HG02642 (cell line): ENCODE data around the gene XPR1.
A peak's percentile ranks its signal among the peaks of the same experiment; 100 is the strongest.

Experiments
- ATAC-seq: cut with Tn5 transposase; IDR thresholded peaks from one replicate; pipeline ENCODE4 v1.9.1; 2021; ENCODE audit warnings: mild to moderate bottlenecking; ENCODE audit not compliant: unreplicated experiment, poor library complexity

XPR1 gene

DNA sequence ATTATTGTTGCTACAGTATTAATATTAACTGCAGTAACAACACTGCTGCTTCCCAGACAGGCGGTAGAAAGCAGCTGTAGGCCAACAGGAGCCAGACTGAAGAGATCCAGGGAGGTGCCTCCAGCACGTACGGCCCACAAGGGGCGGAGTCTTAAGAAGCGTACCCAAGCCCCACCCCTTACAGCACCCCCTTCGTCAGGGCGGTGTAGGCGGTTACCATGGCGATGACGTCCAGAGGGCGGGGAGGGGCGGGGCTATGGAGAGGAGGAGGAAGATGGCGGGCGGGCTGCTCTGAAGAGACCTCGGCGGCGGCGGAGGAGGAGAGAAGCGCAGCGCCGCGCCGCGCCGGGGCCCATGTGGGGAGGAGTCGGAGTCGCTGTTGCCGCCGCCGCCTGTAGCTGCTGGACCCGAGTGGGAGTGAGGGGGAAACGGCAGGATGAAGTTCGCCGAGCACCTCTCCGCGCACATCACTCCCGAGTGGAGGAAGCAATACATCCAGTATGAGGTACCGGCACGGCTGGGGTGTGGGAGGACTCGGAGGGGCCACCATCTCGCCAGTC, at the start of gene XPR1:
XPR1 (plus strand) TSS at position 257 of the 560 bp plus-strand sequence; CDS start at position 437, 180 bp downstream.
- ATAC-seq = peak; percentile 98

DNA sequence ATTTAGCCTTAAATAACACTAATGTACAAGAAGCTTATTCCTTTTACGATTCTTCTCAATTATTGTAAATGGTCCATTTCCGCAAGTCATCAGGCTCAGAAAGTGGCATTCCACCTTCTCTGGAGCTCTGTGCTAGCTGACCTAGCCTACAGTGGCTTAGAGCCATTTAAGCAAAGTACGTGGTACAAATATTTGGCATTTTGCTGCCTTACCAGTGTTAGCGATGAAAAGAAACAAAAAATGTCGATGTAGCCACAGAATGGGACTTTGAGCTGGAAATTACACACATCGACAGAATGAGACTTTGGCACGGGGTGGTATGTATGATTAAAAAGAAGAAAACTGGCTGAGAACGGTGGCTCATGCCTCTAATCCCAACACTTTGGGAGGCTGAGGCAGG, 47.0 kb upstream of the XPR1 start:
- no peak for ATAC-seq

DNA sequence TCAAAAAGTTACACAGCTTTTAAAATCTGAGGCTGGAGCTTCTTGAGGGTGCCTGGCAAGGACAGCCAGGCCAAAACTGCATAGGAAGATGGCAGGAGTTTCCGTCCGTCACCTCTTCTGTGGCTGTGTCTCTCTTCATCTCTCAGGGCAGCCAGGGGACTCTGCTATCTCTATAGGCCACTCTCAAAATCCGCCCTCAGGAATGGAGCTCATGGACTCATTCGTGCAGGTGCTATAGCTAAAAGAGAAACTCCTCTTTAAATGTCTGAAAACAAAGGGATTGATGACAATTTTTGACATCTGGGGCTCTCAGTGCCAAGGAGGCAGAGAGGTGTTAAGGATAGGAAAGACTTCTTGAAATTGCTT, 45.8 kb upstream of the XPR1 start:
- ATAC-seq = no peak

DNA sequence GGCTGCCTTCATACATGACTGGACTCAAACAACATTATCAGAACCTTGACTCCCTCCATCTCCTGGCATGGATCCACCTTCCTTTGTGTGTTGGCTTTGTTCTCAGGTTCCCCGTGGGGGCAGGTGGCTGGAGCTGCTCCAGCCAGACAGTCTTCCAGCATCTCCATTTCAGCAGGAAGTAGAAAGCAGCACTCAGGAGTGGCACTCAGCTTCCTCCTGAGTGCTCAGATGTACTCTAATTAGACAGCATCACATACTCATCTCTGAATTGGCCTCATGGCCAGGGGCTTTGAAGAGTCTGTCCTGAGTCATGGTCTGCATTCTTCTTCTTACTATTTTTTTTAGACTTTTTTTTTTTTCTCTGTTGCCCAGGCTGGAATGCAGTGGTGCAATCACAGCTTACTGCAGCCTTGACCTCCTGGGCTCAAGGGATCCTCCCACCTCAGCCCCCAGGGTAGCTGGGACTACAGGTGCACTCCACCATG, 45.1 kb upstream of the XPR1 start:
- ATAC-seq = no peak

DNA sequence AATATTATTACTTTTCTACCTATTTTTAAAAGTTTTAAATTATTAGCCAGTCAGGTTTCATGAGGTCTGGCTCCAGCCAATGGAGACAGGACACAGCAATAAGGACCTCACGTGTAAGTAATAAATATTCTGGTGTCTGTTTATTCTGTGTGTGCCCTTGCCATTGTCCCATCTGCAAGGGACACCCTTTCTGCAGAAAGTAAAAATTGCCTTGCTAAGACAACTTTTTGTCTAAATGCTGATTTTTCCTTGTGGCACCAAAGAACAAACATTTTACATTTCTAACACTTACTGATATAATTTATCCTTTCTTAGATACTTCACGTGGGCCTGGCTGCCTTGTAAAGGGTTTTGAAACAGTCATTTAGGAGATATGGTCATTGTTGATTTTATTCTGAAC, 43.7 kb upstream of the XPR1 start:
- no peak for ATAC-seq

DNA sequence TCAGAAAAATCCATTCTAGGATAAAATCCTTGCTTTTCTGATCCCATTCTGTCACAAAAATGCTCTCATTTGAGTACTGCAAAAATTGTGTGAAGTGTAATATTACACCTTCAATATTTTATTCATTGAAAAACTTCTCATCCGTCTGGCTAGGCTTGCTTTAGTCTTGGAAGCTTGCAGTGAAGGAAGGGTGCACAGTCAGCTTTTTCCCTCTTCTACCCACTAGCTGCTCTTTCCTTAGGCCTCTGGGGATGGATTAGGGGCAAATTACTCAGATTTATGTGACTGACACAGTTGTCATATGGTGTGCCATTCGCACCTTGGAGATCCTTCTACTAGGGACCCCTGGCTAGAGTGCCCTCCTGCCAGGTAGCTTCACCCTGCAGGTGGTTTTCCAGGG, 40.9 kb upstream of the XPR1 start:
- ATAC-seq = no peak

DNA sequence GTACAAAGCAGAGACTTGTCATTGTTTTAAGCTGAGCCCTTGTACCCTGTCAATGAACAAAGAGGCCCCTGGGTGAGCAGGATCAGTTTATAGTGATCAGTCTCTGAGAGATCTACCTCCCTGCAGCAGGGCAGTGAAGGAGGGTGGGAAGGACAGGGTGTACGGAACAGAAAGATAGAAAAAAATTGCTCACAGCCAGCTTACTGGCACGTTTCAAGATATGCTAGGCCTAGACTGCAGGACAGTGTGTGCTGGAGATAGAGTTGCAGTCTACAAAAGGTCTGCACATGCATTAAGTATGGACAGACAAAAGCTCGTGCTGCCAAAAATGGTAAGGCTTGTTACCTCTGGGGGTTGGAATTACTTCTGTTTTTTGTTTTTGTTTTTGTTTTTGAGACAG, 38.4 kb upstream of the XPR1 start:
- ATAC-seq = no peak

DNA sequence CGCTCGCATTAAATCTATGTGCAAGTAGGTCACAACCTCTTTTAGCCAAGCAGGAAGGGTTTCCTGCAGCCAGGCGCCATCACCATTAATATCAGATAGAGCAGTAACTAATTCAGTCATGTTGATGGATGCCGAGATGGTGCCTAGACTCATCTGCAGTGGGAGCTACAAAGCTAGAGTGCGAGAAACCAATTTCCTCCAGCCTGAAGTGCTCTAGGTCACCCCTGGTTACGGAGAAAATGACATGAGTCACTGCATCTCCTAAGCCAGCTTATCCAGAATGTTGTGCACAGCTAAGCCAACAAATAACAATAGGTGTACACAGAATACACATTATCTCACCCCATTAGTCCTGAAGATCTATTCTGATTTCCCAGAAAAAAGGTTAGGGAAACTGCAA, 37.1 kb upstream of the XPR1 start:
- ATAC-seq = no peak

DNA sequence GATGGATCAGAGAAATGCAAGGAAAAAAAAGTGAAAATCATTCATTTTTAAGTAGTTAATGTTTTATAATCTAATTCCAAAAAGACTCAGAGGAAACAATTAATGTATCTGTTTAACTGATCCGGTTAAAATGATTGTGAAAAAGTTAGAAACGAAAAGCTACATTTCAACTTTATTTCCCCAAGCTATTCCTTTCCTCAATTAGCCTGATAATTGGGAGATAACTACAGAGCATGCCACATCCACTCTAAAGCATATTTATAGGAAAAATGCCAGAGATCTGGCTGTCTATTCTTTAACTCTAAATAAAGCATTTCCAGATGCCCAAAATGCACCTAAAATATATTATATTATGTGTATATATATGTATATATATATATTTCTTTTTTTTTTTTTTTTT, 35.9 kb upstream of the XPR1 start:
- ATAC-seq = no peak

DNA sequence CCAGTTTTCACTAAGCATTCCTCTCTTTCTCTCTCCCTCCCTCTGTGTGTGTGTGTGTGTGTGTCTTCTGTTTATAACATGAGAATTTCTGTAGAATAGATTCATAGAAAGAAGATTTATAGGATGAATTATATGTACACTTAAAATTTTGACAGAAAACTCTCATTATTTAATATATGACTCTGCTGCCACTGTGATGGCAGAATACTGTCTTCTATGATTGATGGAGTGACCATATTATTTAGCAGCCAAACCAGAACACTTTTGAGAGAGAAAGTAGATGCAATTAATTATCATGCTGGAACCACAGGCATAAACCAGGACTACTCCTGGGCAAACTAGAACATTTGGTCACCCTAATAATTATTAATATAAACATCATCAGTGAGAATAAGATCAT, 34.3 kb upstream of the XPR1 start:
- no peak for ATAC-seq

DNA sequence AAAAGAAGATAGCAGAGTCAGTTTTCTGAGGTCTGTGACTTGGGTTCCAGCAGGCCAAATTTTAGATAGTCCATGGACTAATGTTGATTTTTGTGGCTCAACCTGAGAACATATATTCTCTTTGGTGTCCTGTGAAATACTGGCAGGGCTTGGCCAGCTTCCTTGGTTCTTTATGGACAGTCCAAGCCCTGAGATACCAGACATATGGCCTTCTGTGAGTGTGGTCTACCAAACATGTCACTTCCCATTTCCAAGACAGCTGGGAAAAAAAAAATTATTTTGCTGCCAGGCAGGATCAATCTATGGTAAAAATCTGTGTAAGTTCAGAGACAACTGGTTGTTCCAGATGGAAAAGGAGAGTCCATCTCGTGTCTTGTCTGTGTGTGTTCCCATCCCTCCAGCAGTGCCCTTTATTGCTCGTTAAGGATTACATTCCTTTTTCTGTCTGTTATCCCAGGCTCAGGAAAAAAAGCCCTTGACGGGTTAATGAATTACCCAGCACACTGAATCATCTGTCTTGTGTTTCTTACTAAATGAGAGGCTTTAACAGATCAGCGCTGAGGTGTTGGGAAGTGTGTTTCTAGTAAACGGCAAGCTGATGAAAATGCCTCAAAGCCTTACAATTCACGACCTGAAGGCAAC, 33.4 kb upstream of the XPR1 start:
- ATAC-seq = no peak

DNA sequence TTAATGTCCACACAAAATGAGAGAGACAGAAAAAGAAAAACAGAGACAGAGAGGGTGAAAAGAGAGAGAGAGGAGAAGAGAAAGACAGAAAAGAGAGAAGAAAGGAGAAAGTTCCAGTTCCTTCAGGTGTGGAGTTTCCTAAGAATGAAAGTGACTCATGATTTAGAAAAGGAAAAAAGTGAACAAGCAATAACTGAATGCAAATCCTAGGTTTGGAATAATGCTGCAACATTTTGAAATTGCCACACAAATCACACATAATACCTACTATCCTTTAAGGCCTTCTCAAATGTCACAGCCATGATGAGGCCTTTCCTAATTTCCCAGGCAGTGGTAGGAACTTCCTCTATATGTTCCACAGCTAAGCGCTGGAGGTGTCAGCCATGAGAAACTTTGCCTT, 31.5 kb upstream of the XPR1 start:
- no peak for ATAC-seq

DNA sequence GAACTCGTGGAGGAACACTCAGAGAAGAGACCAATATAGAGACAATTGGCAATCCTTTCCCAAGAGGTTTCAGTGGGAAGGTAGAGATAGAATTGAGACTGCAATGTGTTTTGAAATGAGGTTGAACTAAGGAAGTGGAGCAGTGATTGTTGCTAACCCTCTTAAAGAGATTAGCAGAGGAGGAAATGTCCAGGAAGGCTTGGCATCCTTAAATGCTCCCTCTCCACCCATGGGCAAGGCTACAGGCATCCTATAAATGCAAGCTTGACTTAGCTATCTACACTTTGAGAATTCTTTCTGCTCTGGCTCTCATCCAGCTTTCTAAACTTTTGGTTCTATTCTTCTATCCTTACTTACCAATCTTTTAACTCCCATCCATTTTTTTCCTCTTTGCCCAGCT, 30.3 kb upstream of the XPR1 start:
- no peak for ATAC-seq

DNA sequence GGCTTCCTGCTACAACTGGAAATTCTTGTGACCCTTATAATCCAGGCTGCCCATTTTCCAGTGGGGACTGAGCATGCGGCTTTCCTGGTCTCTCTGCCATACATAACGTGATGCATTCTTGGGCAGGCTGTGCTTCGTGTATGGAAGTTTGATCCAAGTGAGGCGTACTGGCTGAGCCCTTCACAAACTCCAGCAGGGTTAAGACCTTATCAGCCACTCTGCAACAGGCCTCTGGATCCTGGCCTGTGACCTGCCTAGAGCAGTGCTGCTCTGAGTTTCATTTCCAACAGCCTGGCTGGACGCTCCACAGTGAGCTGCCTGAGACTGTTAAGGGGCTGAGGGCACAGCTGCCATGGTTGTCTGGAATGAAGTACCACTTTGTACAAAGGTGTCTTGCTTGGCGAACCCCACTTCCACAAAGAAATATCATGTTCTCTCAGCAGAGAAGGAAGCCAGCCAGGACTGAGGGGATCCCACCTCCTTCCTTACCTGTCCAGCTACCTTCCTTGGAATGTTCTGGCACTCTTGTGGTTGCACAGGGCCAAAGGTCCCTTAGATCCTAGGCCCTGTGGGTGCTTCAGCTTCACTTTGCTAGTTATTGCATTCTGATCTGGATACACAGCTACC, 28.5 kb upstream of the XPR1 start:
- no peak for ATAC-seq

DNA sequence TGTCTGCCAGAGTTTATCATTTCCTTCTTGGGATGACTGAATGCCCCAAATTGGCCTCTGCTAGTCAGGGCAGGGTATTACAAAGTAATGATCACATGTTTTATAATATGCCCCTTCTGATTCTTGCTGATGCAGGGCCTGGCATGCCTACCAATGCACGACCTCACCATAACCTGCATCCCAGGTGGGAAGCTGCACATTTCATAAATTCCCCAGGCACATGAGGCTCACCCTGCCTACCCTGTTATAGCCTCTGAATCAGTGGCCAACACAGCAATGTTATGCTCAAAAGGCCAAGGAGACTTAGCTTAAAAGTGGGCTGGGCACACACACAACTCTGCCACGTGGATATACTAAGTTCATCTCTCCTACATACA, 28.0 kb upstream of the XPR1 start:
- no peak for ATAC-seq

DNA sequence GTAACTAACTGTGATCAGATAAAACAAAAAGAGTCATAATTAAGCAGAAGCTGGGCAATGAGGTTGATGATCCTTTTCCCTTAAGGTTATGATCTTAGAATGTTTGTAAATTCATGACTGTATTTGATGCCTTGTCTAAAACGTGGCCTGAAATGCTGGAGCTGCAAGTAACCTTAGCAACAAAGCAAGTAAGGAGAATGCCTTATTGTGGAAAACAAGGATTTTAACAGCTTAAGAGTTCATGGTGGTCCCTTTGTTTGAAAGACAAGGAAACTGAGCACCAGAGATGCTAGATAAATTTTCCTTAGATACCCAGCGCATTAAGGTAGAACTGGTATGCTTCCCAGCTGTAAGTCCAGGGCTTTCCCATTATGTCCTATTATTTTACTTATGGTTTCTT, 25.7 kb upstream of the XPR1 start:
- no peak for ATAC-seq

DNA sequence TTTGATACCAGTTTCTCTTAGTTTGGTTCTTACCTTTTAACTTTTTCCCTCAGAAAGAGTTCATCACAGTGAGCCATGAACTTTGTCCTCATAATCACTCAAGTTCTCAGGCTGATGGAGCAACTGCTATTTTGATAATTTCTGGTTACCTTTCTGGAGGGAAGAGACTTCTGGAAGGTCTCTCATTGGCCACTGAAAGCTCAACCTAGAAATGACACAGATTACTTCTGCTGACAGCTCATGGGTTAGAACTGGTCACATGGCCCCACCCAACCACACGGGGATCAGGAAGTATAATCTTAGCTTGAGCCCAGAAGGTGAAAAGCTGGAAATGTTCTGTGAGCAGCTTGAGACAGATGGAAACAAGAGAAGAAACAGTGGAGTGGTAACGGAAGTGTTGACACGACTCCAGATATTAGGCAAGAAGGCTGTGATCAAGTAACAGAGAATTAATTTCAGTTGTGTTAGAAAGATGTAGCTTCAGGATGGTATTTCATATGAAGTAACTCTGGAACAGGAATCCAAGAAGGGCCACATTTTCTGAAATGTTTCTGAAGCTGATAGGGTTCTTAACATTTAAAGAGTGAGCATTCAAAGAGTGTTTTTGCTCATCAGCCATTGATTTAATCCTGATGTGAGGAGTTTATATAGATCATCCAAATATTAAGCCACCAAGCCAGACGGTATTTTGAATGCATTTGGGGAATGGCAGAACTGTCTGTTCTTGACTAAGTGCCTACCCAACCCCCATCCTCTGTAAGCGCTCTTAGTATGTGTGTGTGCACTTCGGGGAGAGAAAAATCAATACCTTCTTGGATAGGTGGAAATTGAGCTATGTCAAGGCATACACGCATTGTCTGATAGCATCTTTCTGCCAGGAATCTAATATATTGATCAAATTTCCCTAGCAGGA, 21.9 kb upstream of the XPR1 start:
- ATAC-seq = no peak

DNA sequence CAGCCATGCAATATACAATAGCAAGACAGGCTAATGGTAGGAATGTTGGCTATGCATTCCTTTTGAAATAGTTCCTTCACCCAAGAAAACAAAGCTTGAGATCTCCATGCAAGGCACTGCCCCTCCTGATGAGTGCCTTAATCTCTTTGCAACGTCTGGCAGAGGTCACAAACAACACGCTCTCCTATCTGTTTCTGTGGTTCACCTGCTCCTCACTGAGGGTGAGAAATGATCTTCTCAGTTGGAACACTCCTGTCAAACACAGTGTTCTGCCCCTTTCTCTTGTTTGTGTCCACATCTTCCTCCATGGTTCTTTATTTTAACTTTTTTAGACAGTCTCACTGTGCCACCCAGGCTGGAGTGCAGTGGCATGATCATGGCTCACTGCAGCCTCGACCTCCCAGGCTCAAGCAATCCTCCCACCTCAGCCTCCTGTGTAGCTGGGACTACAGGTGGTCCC, 21.2 kb upstream of the XPR1 start:
- ATAC-seq = no peak

DNA sequence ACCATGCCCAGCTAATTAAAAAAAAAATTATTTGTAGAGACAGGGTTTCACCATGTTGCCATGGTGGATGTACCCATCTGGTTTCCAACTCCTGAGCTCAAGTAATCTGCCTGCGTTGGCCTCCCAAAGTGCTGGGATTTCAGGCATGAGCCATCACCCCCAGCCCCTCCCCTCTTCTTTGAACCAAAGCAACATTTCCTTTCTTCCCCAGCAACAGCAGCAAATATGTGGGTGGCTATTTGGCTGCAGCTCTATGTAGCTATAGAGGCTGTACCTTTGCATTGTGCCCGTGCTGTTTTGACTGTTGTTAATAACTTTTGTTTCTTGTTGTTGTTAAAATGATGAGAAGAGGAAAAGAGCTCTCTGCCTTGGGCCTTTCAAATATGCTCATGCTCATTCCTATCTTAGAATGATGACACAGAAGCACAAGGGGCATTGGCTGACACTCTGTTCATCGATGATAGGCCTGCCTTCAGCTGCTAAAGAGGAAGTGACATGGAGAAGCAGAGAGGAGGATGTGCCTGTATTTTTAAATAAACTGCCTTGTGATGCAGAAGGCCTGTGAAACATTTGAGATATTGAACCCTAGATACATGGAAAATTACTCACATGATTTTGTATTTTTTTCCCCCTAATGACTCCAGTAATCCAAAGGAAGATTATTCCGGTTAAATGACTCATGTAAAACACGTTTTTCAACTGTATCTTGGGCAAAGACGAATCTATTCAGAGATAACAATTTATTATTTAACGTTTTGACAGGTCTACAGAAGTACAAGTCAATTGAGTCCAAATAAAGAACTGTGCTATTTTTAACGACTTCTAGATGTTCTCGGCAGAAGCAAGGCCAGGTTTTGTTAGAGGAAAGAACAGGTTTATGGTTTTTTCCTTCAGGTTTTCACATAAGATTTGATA, 20.5 kb upstream of the XPR1 start:
- no peak for ATAC-seq

DNA sequence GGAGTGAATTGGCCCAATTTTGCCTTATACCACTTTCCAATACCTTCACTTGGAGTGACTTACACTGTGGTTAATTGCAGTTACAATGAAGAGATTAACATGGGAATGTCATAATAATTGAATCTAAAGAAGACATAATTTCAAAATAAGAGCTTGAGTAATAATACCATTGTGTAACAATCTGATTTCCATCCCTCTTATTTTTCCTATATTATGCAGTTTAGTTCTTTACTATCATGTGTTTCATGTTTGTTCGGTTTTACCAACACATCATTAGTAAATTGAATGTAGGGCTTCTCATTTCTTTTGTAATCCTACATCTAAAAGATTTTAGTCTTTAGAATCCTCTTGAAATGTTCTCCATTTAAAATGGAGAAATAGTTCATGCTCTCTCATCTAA, 19.2 kb upstream of the XPR1 start:
- no peak for ATAC-seq
